A549 (cell line): ENCODE results near the gene NUTM2E.
"Not testable (repeated sequence)": the region's sequence is repeated elsewhere in the genome, so short reads cannot be mapped to it uniquely, and the experiment has no call there.

Experiments used
- RCOR1 ChIP-seq: fragments of 150-350 bp; IDR thresholded peaks from 2 replicates; pipeline ENCODE4 v1.6.1; 2014; ENCODE audit warnings: antibody characterized with exemption, low read length, low read depth
- RFX5 ChIP-seq: fragments of 450-650 bp; IDR thresholded peaks from 2 replicates; pipeline ENCODE4 v1.7.1; 2014; ENCODE audit warnings: antibody characterized with exemption, mild to moderate bottlenecking, moderate library complexity
- SMC3 ChIP-seq: fragments of >200 bp; sonication (Bioruptor Twin); formaldehyde crosslinking; IDR thresholded peaks from 3 replicates; pipeline ENCODE4 v1.6.1; 2018; ENCODE audit warnings: inconsistent platforms
- ZC3H11A ChIP-seq: fragments of 450-650 bp; IDR thresholded peaks from 2 replicates; pipeline ENCODE4 v1.6.1; 2014; ENCODE audit warnings: antibody characterized with exemption, mild to moderate bottlenecking
- TF ChIP-seq, protein P1 (sequence below): fragments of >200 bp; sonication (Bioruptor Twin); formaldehyde crosslinking; IDR thresholded peaks from 3 replicates; pipeline ENCODE4 v1.5.1; 2016
- TF ChIP-seq, protein P2 (sequence below): fragments of 200-600 bp; sonication (generic); IDR thresholded peaks from 2 replicates; pipeline ENCODE4 v1.6.1; 2016; ENCODE audit warnings: antibody characterized with exemption, mild to moderate bottlenecking, moderate library complexity

DNA sequence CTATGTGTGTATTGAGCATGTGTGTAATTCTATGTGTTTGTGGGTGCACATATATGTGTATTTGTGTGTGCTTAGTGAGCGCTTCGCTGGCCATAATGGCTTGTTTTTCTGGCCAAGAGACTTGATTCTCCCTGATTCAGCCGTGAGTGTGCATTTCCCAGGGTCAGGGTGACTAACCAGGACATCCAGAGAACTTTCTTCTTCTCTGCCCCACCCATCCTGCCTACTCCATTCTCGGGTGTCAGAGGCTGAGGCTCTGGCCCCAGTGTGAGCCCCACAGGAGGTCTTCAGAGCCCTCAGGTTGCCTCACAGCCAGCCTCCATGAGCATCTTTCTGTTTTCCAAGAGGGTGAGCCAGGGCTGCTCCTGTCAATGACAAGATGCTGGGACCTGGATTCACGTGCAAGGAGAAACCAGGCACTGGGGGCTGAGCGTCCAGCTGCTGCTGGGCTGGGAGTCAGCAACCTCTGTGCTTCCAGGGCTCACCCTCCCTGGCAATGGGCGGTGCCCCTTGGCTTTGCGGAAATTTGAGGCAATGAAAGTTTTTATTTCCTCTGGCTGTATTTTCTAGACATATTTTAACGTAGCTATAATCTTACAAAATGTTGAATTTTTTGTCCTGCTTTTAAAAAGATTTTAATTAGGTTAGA is 40.5 kb downstream of the NUTM2E start:
- TF ChIP-seq, protein P1, sequence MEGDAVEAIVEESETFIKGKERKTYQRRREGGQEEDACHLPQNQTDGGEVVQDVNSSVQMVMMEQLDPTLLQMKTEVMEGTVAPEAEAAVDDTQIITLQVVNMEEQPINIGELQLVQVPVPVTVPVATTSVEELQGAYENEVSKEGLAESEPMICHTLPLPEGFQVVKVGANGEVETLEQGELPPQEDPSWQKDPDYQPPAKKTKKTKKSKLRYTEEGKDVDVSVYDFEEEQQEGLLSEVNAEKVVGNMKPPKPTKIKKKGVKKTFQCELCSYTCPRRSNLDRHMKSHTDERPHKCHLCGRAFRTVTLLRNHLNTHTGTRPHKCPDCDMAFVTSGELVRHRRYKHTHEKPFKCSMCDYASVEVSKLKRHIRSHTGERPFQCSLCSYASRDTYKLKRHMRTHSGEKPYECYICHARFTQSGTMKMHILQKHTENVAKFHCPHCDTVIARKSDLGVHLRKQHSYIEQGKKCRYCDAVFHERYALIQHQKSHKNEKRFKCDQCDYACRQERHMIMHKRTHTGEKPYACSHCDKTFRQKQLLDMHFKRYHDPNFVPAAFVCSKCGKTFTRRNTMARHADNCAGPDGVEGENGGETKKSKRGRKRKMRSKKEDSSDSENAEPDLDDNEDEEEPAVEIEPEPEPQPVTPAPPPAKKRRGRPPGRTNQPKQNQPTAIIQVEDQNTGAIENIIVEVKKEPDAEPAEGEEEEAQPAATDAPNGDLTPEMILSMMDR, result not testable (repeated sequence)
- TF ChIP-seq, protein P2, sequence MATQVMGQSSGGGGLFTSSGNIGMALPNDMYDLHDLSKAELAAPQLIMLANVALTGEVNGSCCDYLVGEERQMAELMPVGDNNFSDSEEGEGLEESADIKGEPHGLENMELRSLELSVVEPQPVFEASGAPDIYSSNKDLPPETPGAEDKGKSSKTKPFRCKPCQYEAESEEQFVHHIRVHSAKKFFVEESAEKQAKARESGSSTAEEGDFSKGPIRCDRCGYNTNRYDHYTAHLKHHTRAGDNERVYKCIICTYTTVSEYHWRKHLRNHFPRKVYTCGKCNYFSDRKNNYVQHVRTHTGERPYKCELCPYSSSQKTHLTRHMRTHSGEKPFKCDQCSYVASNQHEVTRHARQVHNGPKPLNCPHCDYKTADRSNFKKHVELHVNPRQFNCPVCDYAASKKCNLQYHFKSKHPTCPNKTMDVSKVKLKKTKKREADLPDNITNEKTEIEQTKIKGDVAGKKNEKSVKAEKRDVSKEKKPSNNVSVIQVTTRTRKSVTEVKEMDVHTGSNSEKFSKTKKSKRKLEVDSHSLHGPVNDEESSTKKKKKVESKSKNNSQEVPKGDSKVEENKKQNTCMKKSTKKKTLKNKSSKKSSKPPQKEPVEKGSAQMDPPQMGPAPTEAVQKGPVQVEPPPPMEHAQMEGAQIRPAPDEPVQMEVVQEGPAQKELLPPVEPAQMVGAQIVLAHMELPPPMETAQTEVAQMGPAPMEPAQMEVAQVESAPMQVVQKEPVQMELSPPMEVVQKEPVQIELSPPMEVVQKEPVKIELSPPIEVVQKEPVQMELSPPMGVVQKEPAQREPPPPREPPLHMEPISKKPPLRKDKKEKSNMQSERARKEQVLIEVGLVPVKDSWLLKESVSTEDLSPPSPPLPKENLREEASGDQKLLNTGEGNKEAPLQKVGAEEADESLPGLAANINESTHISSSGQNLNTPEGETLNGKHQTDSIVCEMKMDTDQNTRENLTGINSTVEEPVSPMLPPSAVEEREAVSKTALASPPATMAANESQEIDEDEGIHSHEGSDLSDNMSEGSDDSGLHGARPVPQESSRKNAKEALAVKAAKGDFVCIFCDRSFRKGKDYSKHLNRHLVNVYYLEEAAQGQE, result not testable (repeated sequence)
- not testable (repeated sequence) for TF ChIP-seq RFX5, RCOR1, SMC3, ZC3H11A
